ENCODE measurements around the gene KRT20.

Gene KRT20

DNA sequence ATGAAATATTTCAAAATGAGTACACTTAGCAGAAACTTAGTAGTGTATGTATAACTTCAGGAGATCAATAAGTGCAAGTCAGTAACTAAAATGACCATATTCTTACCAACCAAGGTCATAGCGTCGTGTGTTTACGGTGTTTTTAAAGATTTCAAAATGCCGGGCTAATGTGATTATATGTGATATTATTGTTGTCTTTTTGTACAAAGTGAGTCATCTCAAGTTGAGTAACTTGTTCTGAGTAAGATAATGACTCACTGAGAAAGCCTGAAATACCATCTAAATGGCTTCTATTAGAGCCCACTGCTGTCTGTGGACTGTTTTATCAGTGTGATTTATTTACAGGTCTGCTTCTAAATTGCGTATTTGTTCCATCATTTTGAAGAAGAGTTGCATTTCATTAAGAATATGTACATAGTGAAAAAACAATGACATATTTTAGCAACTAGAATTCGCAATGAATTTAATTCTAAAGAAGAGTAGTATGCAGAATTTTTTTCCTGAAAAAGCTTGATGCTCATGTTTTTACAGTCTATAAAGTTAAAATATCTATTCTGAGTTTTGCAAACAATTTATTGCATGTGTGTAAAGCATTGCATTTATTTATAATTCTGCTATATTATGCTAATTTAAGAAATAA, 30.7 kb downstream of the KRT20 start:
- peak; percentile 39 for DNase-seq (ENCODE audit: low read depth)
- TF ChIP-seq, protein P1, sequence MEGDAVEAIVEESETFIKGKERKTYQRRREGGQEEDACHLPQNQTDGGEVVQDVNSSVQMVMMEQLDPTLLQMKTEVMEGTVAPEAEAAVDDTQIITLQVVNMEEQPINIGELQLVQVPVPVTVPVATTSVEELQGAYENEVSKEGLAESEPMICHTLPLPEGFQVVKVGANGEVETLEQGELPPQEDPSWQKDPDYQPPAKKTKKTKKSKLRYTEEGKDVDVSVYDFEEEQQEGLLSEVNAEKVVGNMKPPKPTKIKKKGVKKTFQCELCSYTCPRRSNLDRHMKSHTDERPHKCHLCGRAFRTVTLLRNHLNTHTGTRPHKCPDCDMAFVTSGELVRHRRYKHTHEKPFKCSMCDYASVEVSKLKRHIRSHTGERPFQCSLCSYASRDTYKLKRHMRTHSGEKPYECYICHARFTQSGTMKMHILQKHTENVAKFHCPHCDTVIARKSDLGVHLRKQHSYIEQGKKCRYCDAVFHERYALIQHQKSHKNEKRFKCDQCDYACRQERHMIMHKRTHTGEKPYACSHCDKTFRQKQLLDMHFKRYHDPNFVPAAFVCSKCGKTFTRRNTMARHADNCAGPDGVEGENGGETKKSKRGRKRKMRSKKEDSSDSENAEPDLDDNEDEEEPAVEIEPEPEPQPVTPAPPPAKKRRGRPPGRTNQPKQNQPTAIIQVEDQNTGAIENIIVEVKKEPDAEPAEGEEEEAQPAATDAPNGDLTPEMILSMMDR (conservative IDR thresholded peaks at IDR 0.05; ENCODE audit: low read depth, low read length), result no peak
- no peak overlapping the region for H3K4me3 ChIP-seq (ENCODE audit: low read length)

DNA sequence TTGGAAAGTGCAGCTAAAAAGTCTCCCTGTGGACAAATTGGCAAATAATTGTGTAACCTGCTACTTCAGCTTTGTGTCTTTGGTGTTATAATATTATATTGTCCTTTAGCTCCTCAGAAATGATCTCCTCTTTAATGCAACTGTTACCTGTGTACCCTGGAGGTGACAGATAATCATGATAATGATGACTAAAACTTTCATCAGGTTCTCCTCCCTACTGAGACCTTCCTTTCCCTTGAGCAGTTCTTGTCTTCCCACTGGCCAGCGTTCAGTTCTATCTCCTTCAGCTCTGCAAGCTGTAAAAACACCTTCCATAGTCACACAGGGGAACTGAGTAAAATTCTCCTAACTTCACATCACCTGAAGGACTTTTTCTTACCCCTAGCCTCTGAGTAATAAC, 32.7 kb downstream of the KRT20 start:
- TF ChIP-seq, protein P1 (conservative IDR thresholded peaks at IDR 0.05; ENCODE audit: low read depth, low read length), result no peak
- H3K4me3 ChIP-seq (ENCODE audit: low read length), result no peak overlapping the region
- DNase-seq (ENCODE audit: low read depth), result no peak

DNA sequence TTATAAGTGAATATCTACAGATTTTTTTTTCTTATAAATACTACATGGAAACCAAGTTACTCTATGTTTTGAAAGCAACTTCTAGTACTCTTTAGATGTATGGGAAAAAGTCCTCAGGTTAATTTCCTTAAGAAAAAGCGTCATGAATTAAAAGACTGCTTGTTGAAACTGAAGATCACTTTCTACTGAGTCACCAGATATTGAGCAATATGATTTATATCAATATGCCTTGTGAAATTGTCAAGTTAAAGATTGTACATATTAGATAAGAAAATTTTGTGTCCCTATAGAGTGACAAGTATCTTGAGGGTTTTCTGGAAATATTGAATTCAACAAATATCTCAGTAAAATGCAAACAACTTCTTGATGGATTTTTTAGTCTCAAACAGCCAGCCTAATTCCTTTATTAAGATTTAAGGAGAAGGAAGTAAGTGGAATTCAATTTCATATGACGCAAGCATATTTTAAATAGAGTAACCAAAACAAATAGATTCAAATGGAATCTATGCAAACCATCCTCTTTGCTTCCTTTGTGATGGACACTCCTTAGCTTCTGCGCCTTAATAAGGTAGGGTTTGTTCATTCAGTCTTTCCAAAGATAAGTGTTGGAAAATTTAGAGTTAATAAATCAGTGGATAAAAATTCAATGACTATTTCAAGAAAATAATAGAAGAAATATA, 34.6 kb downstream of the KRT20 start:
- TF ChIP-seq, protein P1 (conservative IDR thresholded peaks at IDR 0.05; ENCODE audit: low read depth, low read length), result no peak
- DNase-seq (ENCODE audit: low read depth), result no peak

DNA sequence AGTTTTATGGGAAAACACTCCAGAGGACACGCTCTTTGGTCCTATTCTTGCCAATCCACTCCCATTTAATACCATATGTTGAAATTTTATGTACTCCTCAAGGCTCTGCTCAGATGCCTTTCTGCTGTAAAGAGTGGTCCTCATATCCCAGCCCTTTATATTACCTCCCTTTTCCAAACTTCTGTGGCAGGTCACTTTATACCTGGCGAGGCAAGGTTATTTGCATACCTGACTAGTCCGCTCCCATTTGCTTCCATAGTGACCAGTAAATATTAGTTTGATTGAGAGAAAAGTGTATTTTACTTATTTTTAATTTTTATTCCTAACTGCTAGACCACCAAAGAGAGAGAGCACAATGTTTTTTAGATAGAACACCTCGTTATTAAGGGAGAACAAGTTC, 35.3 kb downstream of the KRT20 start:
- H3K4me3 ChIP-seq (ENCODE audit: low read length), result no peak overlapping the region
- TF ChIP-seq, protein P1 (conservative IDR thresholded peaks at IDR 0.05; ENCODE audit: low read depth, low read length), result no peak
- no peak for DNase-seq (ENCODE audit: low read depth)

More for the DNA sequence above, 34.6 kb downstream of the KRT20 start:
- no peak overlapping the region for H3K4me3 ChIP-seq (ENCODE audit: low read length)

DNA sequence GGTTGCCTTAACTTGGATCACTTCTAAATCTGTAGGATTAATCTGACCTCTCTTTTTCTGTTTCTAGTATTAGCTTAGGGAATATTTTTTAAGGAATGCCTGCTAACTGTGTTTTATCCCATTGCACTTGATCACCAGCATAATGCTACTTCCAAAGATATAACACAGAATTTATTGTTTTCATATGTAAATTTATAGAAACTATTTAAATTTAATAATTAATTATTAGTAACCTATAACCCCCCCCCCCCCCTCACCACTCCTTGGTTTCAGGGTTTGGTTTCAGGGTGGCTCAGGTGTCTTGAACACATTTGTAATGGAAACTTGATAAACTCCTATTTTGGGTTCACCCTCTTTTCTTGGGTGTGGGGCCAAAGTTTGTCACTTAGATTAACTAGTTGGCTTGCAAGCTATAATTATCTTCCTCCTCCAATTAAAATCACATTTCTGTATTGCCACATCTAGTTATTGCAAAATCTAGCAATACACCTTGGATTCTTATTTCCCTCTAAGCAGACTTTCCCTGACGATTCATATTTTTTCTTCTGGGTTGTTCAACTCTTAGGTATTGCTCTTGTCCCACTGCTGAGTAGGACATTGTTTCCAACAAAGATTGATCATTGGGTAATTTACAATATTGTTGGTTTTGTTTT, 36.3 kb downstream of the KRT20 start:
- DNase-seq (ENCODE audit: low read depth), result no peak
- TF ChIP-seq, protein P1 (conservative IDR thresholded peaks at IDR 0.05; ENCODE audit: low read depth, low read length), result no peak

DNA sequence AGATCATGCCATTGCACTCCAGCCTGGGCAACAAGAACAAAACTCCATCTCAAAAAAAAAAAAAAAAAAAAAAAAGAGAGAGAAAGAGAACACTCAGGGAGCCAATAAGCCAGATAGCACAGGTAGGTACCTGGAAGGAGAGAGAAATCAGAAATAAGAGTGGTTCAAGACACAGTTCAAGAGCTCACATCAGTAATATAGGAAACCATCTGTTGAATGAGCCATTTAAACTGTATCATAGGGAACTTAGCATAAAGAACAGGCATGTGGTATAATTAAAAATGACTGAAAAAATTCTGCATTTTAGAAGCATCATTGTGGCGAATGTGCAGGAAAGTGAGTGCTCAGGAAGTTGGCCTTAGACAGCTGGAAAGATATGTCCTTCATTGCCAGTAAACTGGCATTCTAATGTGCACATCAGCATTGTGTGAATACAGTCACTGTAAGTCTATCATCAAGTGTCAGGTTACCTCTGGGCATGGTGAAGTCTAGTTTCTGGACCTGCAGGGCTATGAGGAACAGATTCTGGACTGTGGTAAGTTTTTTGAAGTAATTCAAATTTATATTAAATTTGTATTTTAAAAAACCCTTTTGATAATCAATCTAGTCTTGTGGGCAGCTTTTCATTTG, 38.4 kb downstream of the KRT20 start:
- DNase-seq (ENCODE audit: low read depth), result no peak
- TF ChIP-seq, protein P1 (conservative IDR thresholded peaks at IDR 0.05; ENCODE audit: low read depth, low read length), result no peak
- no peak overlapping the region for H3K4me3 ChIP-seq (ENCODE audit: low read length)

More for the DNA sequence above, 36.3 kb downstream of the KRT20 start:
- no peak overlapping the region for H3K4me3 ChIP-seq (ENCODE audit: low read length)
